A549 (cell line): Measurements from ENCODE around the gene COX4I2.
"Not testable (repeated sequence)": the region's sequence is repeated elsewhere in the genome, so short reads cannot be mapped to it uniquely, and the experiment has no call there.

Source experiments
- CEBPB ChIP-seq, 2 experiments: fragments of >200 bp in 1 of 2; sonication (Bioruptor Twin) in 1 of 2; formaldehyde crosslinking in 1 of 2; IDR thresholded peaks; 2 replicates each; pipeline ENCODE4 v1.6.1; 2012 to 2016
- ELK1 ChIP-seq: fragments of 150-350 bp; IDR thresholded peaks from 2 replicates; pipeline ENCODE4 v1.6.1; 2014; ENCODE audit warnings: low read depth, mild to moderate bottlenecking, low read length
- EP300 ChIP-seq, 2 experiments: fragments of >200 bp; sonication (Bioruptor Twin); formaldehyde crosslinking; IDR thresholded peaks; 2 replicates in 1 of 2; 3 replicates in 1 of 2; pipeline ENCODE4 v1.6.1; 2016 to 2017
- HDAC2 ChIP-seq: fragments of 200-600 bp; sonication (generic); IDR thresholded peaks from 2 replicates; pipeline ENCODE4 v1.6.1; 2016
- NPAS2 ChIP-seq: fragments of 250-450 bp; sonication (Bioruptor Pico); IDR thresholded peaks from 2 replicates; pipeline ENCODE4 v1.8.0; 2022; ENCODE audit warnings: mild to moderate bottlenecking, moderate library complexity, borderline replicate concordance
- POLR2A ChIP-seq: IDR thresholded peaks from 2 replicates; pipeline ENCODE4 v1.6.1; 2012; ENCODE audit warnings: mild to moderate bottlenecking, low read length
- RFX5 ChIP-seq: fragments of 450-650 bp; IDR thresholded peaks from 2 replicates; pipeline ENCODE4 v1.7.1; 2014; ENCODE audit warnings: antibody characterized with exemption, mild to moderate bottlenecking, moderate library complexity
- SMC3 ChIP-seq: fragments of >200 bp; sonication (Bioruptor Twin); formaldehyde crosslinking; IDR thresholded peaks from 3 replicates; pipeline ENCODE4 v1.6.1; 2018; ENCODE audit warnings: inconsistent platforms
- TFCP2L1 ChIP-seq: fragments of 250-450 bp; sonication (Bioruptor Pico); IDR thresholded peaks from 2 replicates; pipeline ENCODE4 v1.5.0; 2021; ENCODE audit warnings: mild to moderate bottlenecking
- ZC3H11A ChIP-seq: fragments of 450-650 bp; IDR thresholded peaks from 2 replicates; pipeline ENCODE4 v1.6.1; 2014; ENCODE audit warnings: antibody characterized with exemption, mild to moderate bottlenecking
- ZSCAN20 ChIP-seq: fragments of 250-450 bp; sonication (Bioruptor Pico); IDR thresholded peaks from 2 replicates; pipeline ENCODE4 v1.8.0; 2022; ENCODE audit warnings: mild to moderate bottlenecking, moderate library complexity
- TF ChIP-seq, protein P1 (sequence below): fragments of >200 bp; sonication (Bioruptor Twin); formaldehyde crosslinking; IDR thresholded peaks from 3 replicates; pipeline ENCODE4 v1.5.1; 2016
- TF ChIP-seq, protein P2 (sequence below): IDR thresholded peaks from 2 replicates; pipeline ENCODE4 v1.6.1; 2012; ENCODE audit warnings: low read depth, borderline replicate concordance

DNA sequence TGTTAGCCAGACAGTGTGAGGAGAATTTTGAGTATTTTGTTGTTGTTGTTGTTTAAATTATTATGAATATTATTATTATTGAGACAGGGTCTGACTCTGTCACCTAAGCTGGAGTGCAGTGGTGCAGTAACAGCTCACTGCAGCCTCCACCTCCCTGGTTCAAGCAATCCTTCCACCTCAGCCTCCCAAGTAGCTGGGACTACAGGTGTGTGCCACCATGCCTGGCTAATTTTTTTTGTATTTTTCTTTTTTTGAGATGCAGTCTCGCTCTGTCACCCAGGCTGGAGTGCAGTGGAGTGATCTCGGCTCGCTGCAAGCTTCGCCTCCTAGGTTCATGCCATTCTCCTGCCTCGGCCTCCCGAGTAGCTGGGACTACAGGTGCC lies 14.6 kb upstream of the COX4I2 start:
- TF ChIP-seq, protein P1, sequence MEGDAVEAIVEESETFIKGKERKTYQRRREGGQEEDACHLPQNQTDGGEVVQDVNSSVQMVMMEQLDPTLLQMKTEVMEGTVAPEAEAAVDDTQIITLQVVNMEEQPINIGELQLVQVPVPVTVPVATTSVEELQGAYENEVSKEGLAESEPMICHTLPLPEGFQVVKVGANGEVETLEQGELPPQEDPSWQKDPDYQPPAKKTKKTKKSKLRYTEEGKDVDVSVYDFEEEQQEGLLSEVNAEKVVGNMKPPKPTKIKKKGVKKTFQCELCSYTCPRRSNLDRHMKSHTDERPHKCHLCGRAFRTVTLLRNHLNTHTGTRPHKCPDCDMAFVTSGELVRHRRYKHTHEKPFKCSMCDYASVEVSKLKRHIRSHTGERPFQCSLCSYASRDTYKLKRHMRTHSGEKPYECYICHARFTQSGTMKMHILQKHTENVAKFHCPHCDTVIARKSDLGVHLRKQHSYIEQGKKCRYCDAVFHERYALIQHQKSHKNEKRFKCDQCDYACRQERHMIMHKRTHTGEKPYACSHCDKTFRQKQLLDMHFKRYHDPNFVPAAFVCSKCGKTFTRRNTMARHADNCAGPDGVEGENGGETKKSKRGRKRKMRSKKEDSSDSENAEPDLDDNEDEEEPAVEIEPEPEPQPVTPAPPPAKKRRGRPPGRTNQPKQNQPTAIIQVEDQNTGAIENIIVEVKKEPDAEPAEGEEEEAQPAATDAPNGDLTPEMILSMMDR = not testable (repeated sequence)
- not testable (repeated sequence) for TF ChIP-seq RFX5; ELK1; HDAC2; CEBPB (IDR thresholded peaks at IDR 0.05); TFCP2L1 (CRISPR knock-in tag); ZC3H11A; POLR2A; EP300 (IDR thresholded peaks at IDR 0.05); SMC3; ZSCAN20 (CRISPR knock-in tag); NPAS2
- TF ChIP-seq, protein P2, sequence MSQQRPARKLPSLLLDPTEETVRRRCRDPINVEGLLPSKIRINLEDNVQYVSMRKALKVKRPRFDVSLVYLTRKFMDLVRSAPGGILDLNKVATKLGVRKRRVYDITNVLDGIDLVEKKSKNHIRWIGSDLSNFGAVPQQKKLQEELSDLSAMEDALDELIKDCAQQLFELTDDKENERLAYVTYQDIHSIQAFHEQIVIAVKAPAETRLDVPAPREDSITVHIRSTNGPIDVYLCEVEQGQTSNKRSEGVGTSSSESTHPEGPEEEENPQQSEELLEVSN = not testable (repeated sequence)
